H1 (cell line): ENCODE results near the gene RABEP1. TPM values are rescaled to one million over a fixed set of nuclear protein-coding genes. Genes with fewer than 3 reads are reported as not detected.

Source experiments
- CTCF ChIA-PET: fragments of 300-600 bp; sonication (Branson Sonifier 250); formaldehyde crosslinking; loops from one replicate; lab custom pipeline; 2021; ENCODE audit not compliant: partially characterized antibody; lab: Charles Lee
- POLR2A ChIA-PET: fragments of 300-600 bp; sonication (Branson Sonifier 250); formaldehyde crosslinking; loops from one replicate; lab custom pipeline; 2021; ENCODE audit warnings: inconsistent platforms; ENCODE audit not compliant: partially characterized antibody; lab: Charles Lee
- DNase-seq, 2 experiments: peaks; one replicate each; pipeline versions ENCODE4 v3.0.0 to v3.0.0-alpha.2; 2010 to 2022; ENCODE audit warnings: low spot score in 2 of 2, low read depth in 1 of 2, mixed read lengths in 1 of 2
- FAIRE-seq: peaks from 2 replicates; lab custom pipeline; 2011; peaks lifted over from hg19 to GRCh38; lab: Jason Lieb, UNC
- H2AFZ ChIP-seq: 2 replicates; pipeline ENCODE4 v1.8.1; 2012; ENCODE audit warnings: low read length, inconsistent platforms
- H2AK5ac ChIP-seq: 2 replicates; pipeline ENCODE4 v1.6.1; 2013; ENCODE audit warnings: low read depth, low read length
- H2BK120ac ChIP-seq: replicated peaks from 2 replicates; pipeline ENCODE3; 2013; ENCODE audit warnings: low read depth, low read length, inconsistent platforms
- H2BK12ac ChIP-seq: 2 replicates; pipeline ENCODE4 v1.6.1; 2013; ENCODE audit warnings: low read depth, low read length
- H2BK15ac ChIP-seq: 2 replicates; pipeline ENCODE4 v1.6.1; 2013; ENCODE audit warnings: low read length
- H2BK20ac ChIP-seq: 2 replicates; pipeline ENCODE4 v1.6.1; 2013; ENCODE audit warnings: low read length
- H2BK5ac ChIP-seq: 2 replicates; pipeline ENCODE4 v1.6.1; 2013; ENCODE audit warnings: low read depth, low read length
- H3K14ac ChIP-seq: 2 replicates; pipeline ENCODE4 v1.6.1; 2013; ENCODE audit warnings: inconsistent platforms; ENCODE audit not compliant: insufficient read length
- H3K18ac ChIP-seq: 2 replicates; pipeline ENCODE4 v1.6.1; 2013; ENCODE audit warnings: low read length; ENCODE audit errors: extremely low read depth
- H3K23ac ChIP-seq: 2 replicates; pipeline ENCODE4 v1.6.1; 2013; ENCODE audit warnings: inconsistent platforms; ENCODE audit not compliant: insufficient read length
- H3K23me2 ChIP-seq: 2 replicates; pipeline ENCODE4 v1.6.1; 2013; ENCODE audit warnings: low read depth, low read length
- H3K27ac ChIP-seq: 2 replicates; pipeline ENCODE4 v1.6.1; 2011; ENCODE audit warnings: low read depth, low read length, inconsistent platforms
- H3K27me3 ChIP-seq, 4 experiments: replicated peaks in 1 of 4; 1 replicate in 1 of 4; 2 replicates in 3 of 4; pipeline versions ENCODE4 v1.6.1 to v1.8.1; 2011 to 2013; ENCODE audit warnings: low read length in 3 of 4, mild to moderate bottlenecking in 3 of 4, inconsistent platforms in 2 of 4, mixed read lengths in 2 of 4, moderate library complexity in 1 of 4; ENCODE audit not compliant: control insufficient read depth in 3 of 4, insufficient read depth in 3 of 4; ENCODE audit errors: extremely low read depth in 1 of 4
- H3K36me3 ChIP-seq, 4 experiments: 2 replicates each; pipeline versions ENCODE4 v1.6.1 to v1.8.1; 2011 to 2013; ENCODE audit warnings: mild to moderate bottlenecking in 4 of 4, low read length in 3 of 4, moderate library complexity in 2 of 4, control low read depth in 1 of 4, inconsistent platforms in 1 of 4; ENCODE audit not compliant: insufficient read depth in 4 of 4, control insufficient read depth in 2 of 4
- H3K4ac ChIP-seq: replicated peaks from 2 replicates; pipeline ENCODE3; 2013; ENCODE audit warnings: low read length, low read depth, mixed read lengths, inconsistent platforms; ENCODE audit not compliant: insufficient read length
- H3K4me1 ChIP-seq, 4 experiments: replicated peaks in 1 of 4; 1 replicate in 1 of 4; 2 replicates in 3 of 4; pipeline versions ENCODE4 v1.6.1 to v1.8.1; 2011 to 2013; ENCODE audit warnings: low read length in 3 of 4, inconsistent platforms in 2 of 4, mixed read lengths in 1 of 4; ENCODE audit not compliant: insufficient read depth in 4 of 4, control insufficient read depth in 3 of 4
- H3K4me2 ChIP-seq, 2 experiments: 2 replicates each; pipeline versions ENCODE4 v1.6.1 to v1.8.1; 2011 to 2013; ENCODE audit warnings: low read depth in 2 of 2, low read length in 2 of 2, control low read depth in 1 of 2, inconsistent platforms in 1 of 2, mild to moderate bottlenecking in 1 of 2; ENCODE audit not compliant: insufficient read depth in 1 of 2
- H3K4me3 ChIP-seq, 4 experiments: fragments of 200-600, 300-600 bp in 1 of 4; sonication (generic), shearing (Covaris generic), sonication (Bioruptor Twin) in 1 of 4; 2 replicates each; pipeline versions ENCODE4 v1.5.1 to v1.8.1; 2011 to 2016; ENCODE audit warnings: low read length in 4 of 4, low read depth in 3 of 4, control low read depth in 2 of 4, inconsistent platforms in 2 of 4, mild to moderate bottlenecking in 2 of 4, mixed read lengths in 1 of 4, moderate library complexity in 1 of 4; ENCODE audit not compliant: insufficient read depth in 2 of 4; ENCODE audit errors: extremely low read depth in 1 of 4
- H3K56ac ChIP-seq: replicated peaks from 2 replicates; pipeline ENCODE3; 2013; ENCODE audit warnings: low read depth, mild to moderate bottlenecking, mixed read lengths, low read length, inconsistent platforms; ENCODE audit not compliant: insufficient read length
- H3K79me1 ChIP-seq: 2 replicates; pipeline ENCODE4 v1.6.1; 2013; ENCODE audit warnings: low read depth, low read length, control low read depth
- H3K79me2 ChIP-seq, 2 experiments: 2 replicates each; pipeline versions ENCODE4 v1.6.1 to v1.8.1; 2012 to 2013; ENCODE audit warnings: low read length in 2 of 2, mild to moderate bottlenecking in 2 of 2, inconsistent platforms in 1 of 2; ENCODE audit not compliant: insufficient read depth in 2 of 2, control insufficient read depth in 1 of 2
- H3K9ac ChIP-seq, 4 experiments: replicated peaks in 1 of 4; 1 replicate in 1 of 4; 2 replicates in 3 of 4; pipeline versions ENCODE4 v1.6.1 to v1.8.1; 2011 to 2013; ENCODE audit warnings: low read depth in 3 of 4, low read length in 3 of 4, control low read depth in 2 of 4, mild to moderate bottlenecking in 2 of 4, moderate library complexity in 2 of 4, inconsistent platforms in 1 of 4; ENCODE audit errors: extremely low read depth in 1 of 4
- H3K9me3 ChIP-seq, 2 experiments: 2 replicates each; pipeline versions ENCODE4 v1.6.1 to v1.8.1; 2012 to 2013; ENCODE audit warnings: mild to moderate bottlenecking in 2 of 2, moderate library complexity in 2 of 2, control low read depth in 1 of 2, inconsistent platforms in 1 of 2, low read depth in 1 of 2, low read length in 1 of 2, mixed read lengths in 1 of 2; ENCODE audit not compliant: insufficient read depth in 2 of 2
- H4K20me1 ChIP-seq, 2 experiments: replicated peaks in 1 of 2; 2 replicates each; pipeline versions ENCODE3 to v1.8.1; 2011 to 2013; ENCODE audit warnings: inconsistent platforms in 2 of 2, low read length in 2 of 2, mild to moderate bottlenecking in 1 of 2; ENCODE audit not compliant: insufficient read depth in 2 of 2, control insufficient read depth in 1 of 2
- H4K5ac ChIP-seq: 2 replicates; pipeline ENCODE4 v1.6.1; 2013; ENCODE audit warnings: low read length, low read depth, mixed read lengths, inconsistent platforms; ENCODE audit not compliant: insufficient read length
- H4K8ac ChIP-seq: 2 replicates; pipeline ENCODE4 v1.8.0; 2013; ENCODE audit warnings: mild to moderate bottlenecking, moderate library complexity, low read length, inconsistent platforms; ENCODE audit not compliant: insufficient read depth; ENCODE audit errors: extremely low read depth
- H4K91ac ChIP-seq: replicated peaks from 2 replicates; pipeline ENCODE3; 2013; ENCODE audit warnings: low read length, mixed read lengths, inconsistent platforms; ENCODE audit not compliant: insufficient read length
- ASH2L ChIP-seq: fragments of 200-600, 300-600 bp; sonication (generic); IDR thresholded peaks from one replicate; pipeline ENCODE4 v1.7.1; 2017; ENCODE audit warnings: low read length
- BRCA1 ChIP-seq: IDR thresholded peaks from 2 replicates; pipeline ENCODE4 v1.6.1; 2012; ENCODE audit warnings: low read depth, low read length, improper control_type of control experiment
- CBX8 ChIP-seq: fragments of 300-800, 300-1000 bp; sonication (generic); IDR thresholded peaks from 2 replicates; pipeline ENCODE4 v1.7.1; 2016; ENCODE audit warnings: low read depth, low read length, borderline replicate concordance
- KDM4A ChIP-seq: IDR thresholded peaks from one replicate; pipeline ENCODE4 v1.7.1; 2012; ENCODE audit warnings: low read depth, mild to moderate bottlenecking, moderate library complexity, low read length, inconsistent platforms; ENCODE audit not compliant: severe bottlenecking
- KDM5A ChIP-seq: fragments of 200-600 bp; IDR thresholded peaks from 2 replicates; pipeline ENCODE4 v1.7.1; 2012; ENCODE audit warnings: mild to moderate bottlenecking, low read length, inconsistent platforms, mixed read lengths
- NANOG ChIP-seq: IDR thresholded peaks from 2 replicates; pipeline ENCODE4 v1.6.1; 2011; ENCODE audit warnings: low read length, low read depth, mild to moderate bottlenecking, inconsistent platforms; ENCODE audit not compliant: insufficient read depth, poor library complexity, severe bottlenecking
- NRF1 ChIP-seq: IDR thresholded peaks from 2 replicates; pipeline ENCODE4 v1.6.1; 2011; ENCODE audit warnings: mild to moderate bottlenecking, low read depth, low read length, improper control_type of control experiment
- PHF8 ChIP-seq: fragments of 200-600 bp; sonication (generic); conservative IDR thresholded peaks from 2 replicates; pipeline ENCODE4 v1.7.1; 2012; ENCODE audit warnings: low read depth, mild to moderate bottlenecking, inconsistent platforms, low read length, moderate library complexity
- TBP ChIP-seq: IDR thresholded peaks from 2 replicates; pipeline ENCODE4 v1.6.1; 2011; ENCODE audit warnings: low read depth, low read length, improper control_type of control experiment
- WGBS, 2 experiments: shearing (Covaris generic) in 1 of 2; methylation state at CpG; one replicate each; pipeline versions ENCODE4 v1.1.6 to v1.1.7; 2013 to 2015; ENCODE audit warnings: low lambda C conversion rate in 2 of 2, mixed read lengths in 2 of 2, inconsistent platforms in 1 of 2, low coverage in 1 of 2, missing lambda C conversion rate in 1 of 2; ENCODE audit not compliant: insufficient replicate concordance in 2 of 2, insufficient coverage in 1 of 2, insufficient read length in 1 of 2; ENCODE audit errors: extremely low coverage in 1 of 2, missing lambda C conversion rate in 1 of 2; 5-methylcytosine and 5-hydroxymethylcytosine counted together
- polyA plus RNA-seq, 7 experiments: library from polyadenylated mRNA; depleted of rRNA in 3 of 7; stranded (reverse) in 5 of 7; unstranded in 2 of 7; fragments of >200 nt in 5 of 7; fragments of 200-250 nt in 2 of 7; gene quantifications; 1 replicate in 5 of 7; 2 replicates in 1 of 7; 4 replicates in 1 of 7; pipeline versions ENCODE4 v1.2.1 to v1.2.3, GENCODE V29; 2011 to 2013; ENCODE audit warnings: missing spikeins in 2 of 7, mixed read lengths in 2 of 7
- total RNA-seq: library from RNA; stranded (reverse); fragmentation: NEBNext Ultra II Directional; extraction: Animal tissue kit (Norgen Biotek cat#: 25700); gene quantifications from 2 replicates; pipeline ENCODE4 v1.2.1, GENCODE V29; 2021

Gene RABEP1
- total and polyA plus RNA-seq, 2 of the 8 experiments (the other 6 are each of a cell fraction or from before 2014, with no cell fraction given) = 8.5 to 52.3 TPM

- no peaks in the 10 kb centered on the region for H4K20me1 ChIP-seq
- no peaks in the 10 kb centered on the region for H3K23me2 ChIP-seq
- no peaks in the 10 kb centered on the region for H3K79me1 ChIP-seq
- no peak for DNase-seq
- H3K9me3 ChIP-seq = no peaks in the 10 kb centered on the region
- H3K4me2 ChIP-seq = no peak overlapping the region
- H2BK120ac ChIP-seq = no peak overlapping the region
- H3K4me3 ChIP-seq = no peak overlapping the region
- no peak overlapping the region for H2AFZ ChIP-seq
- no peak for FAIRE-seq
- no peak overlapping the region for H3K27ac ChIP-seq
- no peak overlapping the region for H3K56ac ChIP-seq
- H2BK15ac ChIP-seq = no peak overlapping the region
- H4K5ac ChIP-seq = no peak overlapping the region
- no peaks in the 10 kb centered on the region for H3K27me3 ChIP-seq
- ChIA-PET CTCF (no interaction called here), POLR2A (no interaction called here)
- H3K4ac ChIP-seq = no peak overlapping the region
- H2BK20ac ChIP-seq = no peak overlapping the region
- TF ChIP-seq ASH2L = no peak
- TF ChIP-seq NANOG = no peak
- no peak for TF ChIP-seq KDM5A
- no peak for TF ChIP-seq TBP
- no peak for TF ChIP-seq CBX8
- TF ChIP-seq KDM4A = no peak
- no peak for TF ChIP-seq PHF8
- no peak for TF ChIP-seq NRF1
- no peak for TF ChIP-seq BRCA1
- no peak overlapping the region for H3K9ac ChIP-seq
- no peaks in the 10 kb centered on the region for H3K4me1 ChIP-seq
- no peak overlapping the region for H3K14ac ChIP-seq
- no peak overlapping the region for H4K8ac ChIP-seq
- no peak overlapping the region for H4K91ac ChIP-seq
- H2AK5ac ChIP-seq = no peak overlapping the region
- H3K18ac ChIP-seq = no peak overlapping the region
- H3K36me3 ChIP-seq = peaks cover 0 to 16% (median 10%) of the 10 kb centered on the region in 4 experiments; a peak in 4 of 8 replicates
- no peak overlapping the region for H3K23ac ChIP-seq
- peaks cover 3% of the 10 kb centered on the region in 2 experiments; a peak in 3 of 4 replicates for H3K79me2 ChIP-seq
- H2BK5ac ChIP-seq = no peak overlapping the region
- WGBS, 2 experiments = 90% methylated on average over 2 of the region's 2 CpGs; no CpG with 5 or more reads in 1 of the 2 experiments
- no peak overlapping the region for H2BK12ac ChIP-seq
Measured at GRCh38 chr17:5329784-5330557, 47.9 kb downstream of the RABEP1 start.
